ENCODE measurements around the gene TCL1A. TPM values are rescaled to one million over a fixed set of nuclear protein-coding genes. Genes with fewer than 3 reads are reported as not detected.

Gene TCL1A
- total and polyA plus RNA-seq, 9 of the 15 experiments (the other 6 are each of a cell fraction or from before 2014, with no cell fraction given), result 0.10 to 0.11 TPM; not detected in 7

- WGBS (ENCODE audit: insufficient coverage, low coverage, missing lambda C conversion rate), result 0% methylated on average over 4 of the region's 4 CpGs
- H3K4me3 ChIP-seq, result no peak overlapping the region
- no peak for ATAC-seq
- H3K9me3 ChIP-seq (replicated peaks; ENCODE audit: control insufficient read depth, insufficient read depth, low read depth, low read length), result no peaks in the 10 kb centered on the region
- no peaks in the 10 kb centered on the region for H4K20me1 ChIP-seq (replicated peaks; ENCODE audit: control insufficient read depth, insufficient read depth, low read length)
- ChIA-PET POLR2A (no interaction called here), CTCF (ENCODE audit: low intra/inter-chr PET ratio) (no interaction called here)
- H3K4me1 ChIP-seq (replicated peaks in 1 of 2; ENCODE audit: control insufficient read depth in 2 of 2, insufficient read depth in 2 of 2, low read length in 2 of 2), result no peaks in the 10 kb centered on the region
- H3K9me1 ChIP-seq (ENCODE audit: control insufficient read depth, insufficient read depth, low read length), result no peaks in the 10 kb centered on the region
- H3K27ac ChIP-seq (ENCODE audit: extremely low read depth, low read depth, low read length), result no peak overlapping the region
- H3K9ac ChIP-seq (ENCODE audit: insufficient read depth in 1 of 2, low read depth in 2 of 2, low read length in 2 of 2), result no peak overlapping the region
- intact Hi-C loops (cut with micrococcal nuclease), result no loop called here
- H3K36me3 ChIP-seq (ENCODE audit: control insufficient read depth, insufficient read depth, low read length), result no peaks in the 10 kb centered on the region
- no TSS peak for BruUV-seq (replicated peaks)
- in situ Hi-C loops (cut with MboI), result no loop called here
- H3K79me2 ChIP-seq (ENCODE audit: control insufficient read depth, insufficient read depth, low read length), result no peaks in the 10 kb centered on the region
- no peak for DNase-seq (ENCODE audit: extremely low read depth in 1 of 4, low spot score in 3 of 4)
- TF ChIP-seq AFF4 (CRISPR knock-in tag; IDR thresholded peaks at IDR 0.05) (no peak), BHLHE40 (IDR thresholded peaks at IDR 0.05; ENCODE audit: low read length) (no peak)
- H3K27me3 ChIP-seq (ENCODE audit: control insufficient read depth in 2 of 2, insufficient read depth in 2 of 2, low read length in 2 of 2), result no peaks in the 10 kb centered on the region
- H2AFZ ChIP-seq (ENCODE audit: low read depth, low read length), result no peak overlapping the region
- FAIRE-seq, result no peak
- no peak overlapping the region for H3K4me2 ChIP-seq (ENCODE audit: insufficient read depth, low read length)
These were observed 27.9 kb upstream of the TCL1A start for GRCh38 chr14:95741781-95742180.
